ENCODE measurements around the gene COQ9.

The COQ9 gene

GRCh38 chr16:57471852-57472664 is 24.8 kb downstream of the COQ9 start:
- no peak overlapping the region for H3K4me3 ChIP-seq (ENCODE audit: low read depth, low read length)
- POLR2A ChIA-PET: interaction anchor here (1.5 to 1.6 kb wide), 2 partner anchors 10 to 25 kb away, joined by 3 to 5 read pairs; partner anchors contain the start of genes CIAPIN1, COQ9 and POLR2C
- no peak for DNase-seq (ENCODE audit: low read depth, low spot score)
- CTCF ChIA-PET: interaction anchor here (1.0 to 13.2 kb wide), 3 partner anchors 10 to 63 kb away, joined by 3 to 161 read pairs (median 6); partner anchors contain the start of gene POLR2C
- TF ChIP-seq CTCF (IDR thresholded peaks at IDR 0.05; ENCODE audit: insufficient read depth, low read length, missing control alignments): no peak

- ChIA-PET CTCF (interaction anchor here (1.0 to 13.2 kb wide), 3 partner anchors 11 to 63 kb away, joined by 3 to 161 read pairs (median 6); partner anchors contain the start of gene POLR2C), POLR2A (interaction anchor here (1.5 kb wide), 1 partner anchor 26 kb away, joined by 3 read pairs; the partner anchor contains the start of genes CIAPIN1 and COQ9)
- H3K4me3 ChIP-seq (ENCODE audit: low read depth, low read length): no peak overlapping the region
- no peak for TF ChIP-seq CTCF (IDR thresholded peaks at IDR 0.05; ENCODE audit: insufficient read depth, low read length, missing control alignments)
- no peak for DNase-seq (ENCODE audit: low read depth, low spot score)
Observed at GRCh38 chr16:57472665-57473060, 25.4 kb downstream of the COQ9 start.

DNA sequence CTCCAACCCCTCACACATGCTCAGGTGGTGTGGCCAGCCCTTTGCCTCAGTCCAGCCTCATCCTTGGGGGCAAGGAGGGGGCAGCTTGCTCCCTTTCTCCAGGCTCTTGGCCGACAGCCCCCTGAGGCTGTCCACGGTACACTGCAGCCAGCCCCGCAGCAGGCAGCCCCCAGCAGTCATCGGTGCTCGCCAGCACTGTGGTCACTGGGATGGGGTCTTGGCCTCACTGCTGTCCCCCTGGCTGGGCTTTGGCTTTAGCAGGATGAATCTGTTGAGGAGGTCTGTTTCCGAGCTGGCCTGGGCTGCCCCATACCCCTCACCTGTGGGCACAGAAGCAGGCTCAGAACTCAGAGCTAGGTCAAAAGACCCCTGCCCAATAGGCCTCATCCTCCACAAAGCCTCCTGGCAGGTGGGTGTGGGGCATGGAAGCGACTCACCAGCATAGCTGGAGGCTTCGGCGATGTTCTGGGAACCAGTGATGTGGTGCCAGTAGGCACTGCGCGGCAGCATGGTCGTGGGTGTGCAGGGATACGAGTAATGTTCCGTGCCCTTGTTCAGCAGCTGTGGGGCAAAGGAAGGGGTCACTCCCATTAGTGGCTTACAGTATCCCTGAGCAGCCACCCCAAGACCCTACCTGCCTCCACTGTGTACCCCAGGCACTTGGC is 26.0 kb downstream of the COQ9 start:
- TF ChIP-seq CTCF (IDR thresholded peaks at IDR 0.05; ENCODE audit: insufficient read depth, low read length, missing control alignments): no peak
- POLR2A ChIA-PET: interaction anchor here (1.5 kb wide), 1 partner anchor 26 kb away, joined by 3 read pairs; the partner anchor contains the start of genes CIAPIN1 and COQ9
- CTCF ChIA-PET: interaction anchor here (1.0 to 13.2 kb wide), 2 partner anchors 11 to 62 kb away, joined by 3 to 161 read pairs; partner anchors contain the start of gene POLR2C
- DNase-seq (ENCODE audit: low read depth, low spot score): no peak
- no peak overlapping the region for H3K4me3 ChIP-seq (ENCODE audit: low read depth, low read length)

GRCh38 chr16:57473906-57474305 is 26.6 kb downstream of the COQ9 start:
- POLR2A ChIA-PET: no interaction called here
- TF ChIP-seq CTCF (IDR thresholded peaks at IDR 0.05; ENCODE audit: insufficient read depth, low read length, missing control alignments): no peak
- CTCF ChIA-PET: interaction anchor here (1.0 to 13.2 kb wide), 3 partner anchors 12 to 46 kb away, joined by 3 to 161 read pairs (median 12); partner anchors contain the start of genes DOK4 and POLR2C
- H3K4me3 ChIP-seq (ENCODE audit: low read depth, low read length): no peak overlapping the region
- no peak for DNase-seq (ENCODE audit: low read depth, low spot score)

DNA sequence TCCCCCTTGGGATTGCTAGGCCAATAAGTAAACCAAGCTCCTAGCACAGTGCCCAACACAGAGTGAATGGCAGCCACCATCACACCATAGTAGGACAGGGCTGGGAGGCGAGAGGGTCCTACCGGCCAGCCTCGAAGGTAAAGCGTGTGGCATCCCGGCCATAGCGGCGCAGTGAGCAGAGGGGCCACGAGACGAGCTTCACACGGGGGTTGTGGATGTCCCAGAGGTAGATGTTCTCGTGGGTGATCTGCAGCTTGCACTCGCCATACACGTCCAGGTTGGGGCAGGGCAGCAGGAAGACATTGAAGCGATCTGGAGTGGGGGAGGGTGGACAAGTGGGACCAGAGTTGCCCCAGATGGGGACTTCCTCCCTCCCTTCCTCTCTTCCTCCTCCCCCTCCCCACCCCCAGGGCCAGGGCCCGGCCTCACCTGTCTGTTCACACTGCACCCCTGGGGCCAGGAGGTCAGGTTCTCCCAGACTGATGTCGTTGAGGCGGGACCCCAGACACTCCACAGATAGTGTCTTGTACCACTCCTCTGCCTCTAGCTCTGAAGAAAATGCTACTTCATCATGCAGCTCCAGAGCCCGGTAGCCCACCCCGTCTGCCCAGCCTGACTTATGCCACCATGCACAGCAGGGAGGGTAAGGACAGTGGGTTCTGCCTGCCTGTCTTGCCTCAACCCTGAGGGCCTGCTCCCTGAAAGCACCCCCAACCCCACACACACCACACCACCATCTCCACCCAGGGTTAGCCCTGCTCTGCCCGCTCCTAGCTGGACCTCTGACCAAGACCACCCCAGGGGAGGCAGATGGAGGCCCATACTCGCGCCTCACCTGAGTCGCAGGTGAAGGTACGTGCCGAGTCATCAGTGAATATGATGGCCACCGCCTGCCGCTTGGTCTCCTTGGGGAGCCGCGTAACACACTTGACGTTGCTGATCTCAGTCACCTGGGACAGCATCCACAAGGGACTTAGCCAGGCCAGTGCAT is 27.7 kb downstream of the COQ9 start:
- H3K4me3 ChIP-seq (ENCODE audit: low read depth, low read length): no peak overlapping the region
- ChIA-PET CTCF (interaction anchor here (1.0 to 13.2 kb wide), 4 partner anchors 11 to 45 kb away, joined by 3 to 161 read pairs (median 8); partner anchors contain the start of genes DOK4 and POLR2C), POLR2A (no interaction called here)
- DNase-seq (ENCODE audit: low read depth, low spot score): no peak
- no peak for TF ChIP-seq CTCF (IDR thresholded peaks at IDR 0.05; ENCODE audit: insufficient read depth, low read length, missing control alignments)

All from AG04449 (cell line).